NCI-H1436 treated with DMSO at 0.1 percent for 48 hours (cell line): ENCODE results near the gene ACACA.

Experiments used
- DNase-seq: peaks from one replicate; lab custom pipeline; 2025; lab: John Stamatoyannopoulos, UW

The ACACA gene

DNA sequence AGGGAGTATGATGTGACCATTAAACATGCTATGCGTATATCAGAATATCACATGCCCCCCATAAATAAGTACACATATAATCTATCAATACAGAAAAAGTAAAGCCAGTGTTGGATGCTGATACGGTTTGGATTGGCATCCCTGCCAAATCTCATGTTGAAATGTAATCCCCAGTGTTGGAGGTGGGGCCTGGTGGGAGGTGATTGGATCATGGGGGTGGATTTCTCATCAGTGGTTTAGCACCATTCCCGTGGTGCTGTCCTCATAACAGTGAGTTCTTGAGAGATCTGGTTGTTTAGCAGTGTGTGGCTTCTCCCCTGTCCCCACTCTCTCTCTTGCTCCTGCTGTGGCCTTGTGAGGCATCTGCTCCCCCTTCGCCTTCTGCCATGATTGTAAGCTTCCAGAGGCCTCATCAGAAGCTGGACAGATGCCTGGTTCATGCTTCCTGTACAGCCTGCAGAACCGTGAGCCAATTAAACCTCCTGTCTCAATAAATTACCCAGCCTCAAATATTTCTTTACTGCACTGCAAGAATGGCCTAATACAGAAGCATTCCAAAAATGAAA is 369.0 kb downstream of the ACACA start:
- DNase-seq = no peak
